Spleen (tissue), 7 donors: ENCODE results near the gene SMR3B.

Source experiments
- CTCF ChIP-seq, 11 experiments: fragments of 200-600 bp in 7 of 11; fragments of 450-650 bp in 4 of 11; sonication (generic) in 4 of 11; IDR thresholded peaks in 8 of 11; conservative IDR thresholded peaks in 3 of 11; 1 replicate in 7 of 11; 2 replicates in 4 of 11; pipeline versions ENCODE4 v1.4.0 to v1.8.0; 2016 to 2021; ENCODE audit warnings: antibody characterized with exemption in 11 of 11, inconsistent platforms in 4 of 11, mild to moderate bottlenecking in 1 of 11
- POLR2A ChIP-seq, 3 donors: fragments of 450-650 bp; IDR thresholded peaks; one replicate each; pipeline ENCODE4 v1.5.1; 2017; ENCODE audit warnings: antibody characterized with exemption in 3 of 3, mild to moderate bottlenecking in 1 of 3
- donor health status: DM: no; HTN: no; CAD: no; lungs with moderate emphysema.
- donor health status: DM: no; HTN: no; CAD: no.
- donor health status: DM: no; HTN: no; CAD: no.

- TF ChIP-seq POLR2A (IDR thresholded peaks at IDR 0.05) (no peak), CTCF (IDR thresholded peaks at IDR 0.05 in 8 of 11, conservative IDR thresholded peaks at IDR 0.05 in 3 of 11) (no peak)
Measured at GRCh38 chr4:70405765-70406164, 22.8 kb downstream of the SMR3B start.
